HepG2 (cell line): ENCODE measurements around the gene NDEL1. TPM values are rescaled to one million over a fixed set of nuclear protein-coding genes. Genes with fewer than 3 reads are reported as not detected.
A peak's percentile ranks its signal among the peaks of the same experiment; 100 is the strongest.

Experiments
- ATAC-seq: fragments of 200-7000 bp; cut with Tn5 transposase; 3 replicates; pipeline ENCODE4 v1.9.1; 2020; ENCODE audit warnings: mild to moderate bottlenecking, moderate library complexity
- BruUV-seq: library from RNA; stranded (reverse); fragments of 400-500 nt; replicated peaks from 2 replicates; lab custom pipeline; 2021; lab: Mats Ljungman, UMichigan
- CTCF ChIA-PET: fragments of 300-600 bp; formaldehyde crosslinking; extraction: SDS; loops from one replicate; lab custom pipeline; 2021; ENCODE audit warnings: low total read pairs, inconsistent platforms, low intra/inter-chr PET ratio; lab: Yijun Ruan, JAX
- POLR2A ChIA-PET: fragments of 350-600 bp; sonication (Branson Sonifier 250); formaldehyde crosslinking; loops from one replicate; lab custom pipeline; 2020; ENCODE audit warnings: antibody characterized with exemption, inconsistent platforms; lab: Yijun Ruan, JAX
- DNase-seq: peaks from one replicate; pipeline ENCODE4 v3.0.0-alpha.2; 2015; ENCODE audit warnings: low spot score
- FAIRE-seq: peaks from 3 replicates; lab custom pipeline; 2011; peaks lifted over from hg19 to GRCh38; lab: Jason Lieb, UNC
- H2AFZ ChIP-seq: one replicate; pipeline ENCODE4 v1.6.1; 2011; ENCODE audit warnings: low read length, inconsistent platforms
- H3K27ac ChIP-seq: fragments of 300-600 bp; 3 replicates; pipeline ENCODE4 v1.8.0; 2011; ENCODE audit warnings: mixed run types, mild to moderate bottlenecking, mixed read lengths, low read length, inconsistent platforms; ENCODE audit not compliant: insufficient read depth; ENCODE audit errors: extremely low read length
- H3K27me3 ChIP-seq, 2 experiments: fragments of 200-600 bp in 1 of 2; 2 replicates in 1 of 2; 3 replicates in 1 of 2; pipeline versions ENCODE4 v1.6.0 to v1.8.0; 2011; ENCODE audit warnings: low read length in 2 of 2, mild to moderate bottlenecking in 2 of 2, moderate library complexity in 2 of 2, inconsistent platforms in 1 of 2; ENCODE audit not compliant: insufficient read depth in 2 of 2, control insufficient read depth in 1 of 2
- H3K36me3 ChIP-seq, 2 experiments: fragments of 200-600 bp in 1 of 2; replicated peaks in 1 of 2; 2 replicates in 1 of 2; 3 replicates in 1 of 2; pipeline versions ENCODE4 v1.5.1 to v1.8.0; 2011; ENCODE audit warnings: low read length in 2 of 2, inconsistent platforms in 1 of 2; ENCODE audit not compliant: insufficient read depth in 2 of 2, control insufficient read depth in 1 of 2
- H3K4me1 ChIP-seq: 2 replicates; pipeline ENCODE4 v1.5.1; 2012; ENCODE audit warnings: low read length, inconsistent platforms; ENCODE audit not compliant: insufficient read depth
- H3K4me2 ChIP-seq: 2 replicates; pipeline ENCODE4 v1.6.0; 2011; ENCODE audit warnings: low read depth, low read length, inconsistent platforms
- H3K4me3 ChIP-seq, 3 experiments: fragments of 200-600 bp in 1 of 3; sonication (generic), shearing (Covaris generic) in 1 of 3; replicated peaks in 1 of 3; 2 replicates each; pipeline ENCODE4 v1.5.1; 2011 to 2016; ENCODE audit warnings: low read length in 3 of 3, inconsistent platforms in 2 of 3, low read depth in 2 of 3, mild to moderate bottlenecking in 2 of 3, control low read depth in 1 of 3, mixed read lengths in 1 of 3; ENCODE audit not compliant: insufficient read depth in 1 of 3
- H3K79me2 ChIP-seq: one replicate; pipeline ENCODE4 v1.6.1; 2011; ENCODE audit warnings: low read length, inconsistent platforms; ENCODE audit not compliant: insufficient read depth
- H3K9ac ChIP-seq: 2 replicates; pipeline ENCODE4 v1.6.0; 2011; ENCODE audit warnings: mild to moderate bottlenecking, low read depth, low read length, inconsistent platforms; ENCODE audit not compliant: insufficient read depth
- H3K9me3 ChIP-seq: 2 replicates; pipeline ENCODE4 v1.5.1; 2012; ENCODE audit warnings: mild to moderate bottlenecking, low read length
- H4K20me1 ChIP-seq: 2 replicates; pipeline ENCODE4 v1.6.0; 2011; ENCODE audit warnings: inconsistent platforms, mild to moderate bottlenecking, low read length, moderate library complexity; ENCODE audit not compliant: insufficient read depth
- ATF7 ChIP-seq, 2 experiments: fragments of 450-650 bp in 1 of 2; sonication (generic) in 1 of 2; formaldehyde crosslinking in 1 of 2; IDR thresholded peaks; 2 replicates each; pipeline versions ENCODE4 v1.4.0 to v1.6.1; 2016 to 2020; ENCODE audit warnings: antibody characterized with exemption in 1 of 2, mild to moderate bottlenecking in 1 of 2, missing genetic modification reagents in 1 of 2
- CCDC6 ChIP-seq: sonication (generic); formaldehyde crosslinking; IDR thresholded peaks from 2 replicates; pipeline ENCODE4 v1.8.1; 2022; ENCODE audit warnings: mild to moderate bottlenecking, missing genetic modification reagents, moderate library complexity
- CEBPB ChIP-seq: IDR thresholded peaks from 2 replicates; pipeline ENCODE4 v1.6.1; 2011; ENCODE audit warnings: low read depth, low read length, improper control_type of control experiment, borderline replicate concordance
- CEBPG ChIP-seq: IDR thresholded peaks from 2 replicates; pipeline ENCODE4 v1.6.1; 2016
- ZNF17 ChIP-seq: sonication (generic); formaldehyde crosslinking; IDR thresholded peaks from 2 replicates; pipeline ENCODE4 v1.5.0; 2020; ENCODE audit warnings: mild to moderate bottlenecking, missing genetic modification reagents
- ZNF367 ChIP-seq: sonication (generic); formaldehyde crosslinking; IDR thresholded peaks from 2 replicates; pipeline ENCODE4 v1.4.0; 2020; ENCODE audit warnings: missing genetic modification reagents, borderline replicate concordance
- ZNF512B ChIP-seq: sonication (generic); formaldehyde crosslinking; IDR thresholded peaks from 2 replicates; pipeline ENCODE4 v1.5.1; 2020; ENCODE audit warnings: missing genetic modification reagents, mild to moderate bottlenecking, borderline replicate concordance
- ZNF839 ChIP-seq: sonication (generic); formaldehyde crosslinking; IDR thresholded peaks from 2 replicates; pipeline ENCODE4 v1.4.0; 2020; ENCODE audit warnings: missing genetic modification reagents, mild to moderate bottlenecking, borderline replicate concordance
- WGBS: methylation state at CpG from one replicate; pipeline ENCODE4 v1.1.6; 2017; ENCODE audit warnings: low lambda C conversion rate; 5-methylcytosine and 5-hydroxymethylcytosine counted together
- in situ Hi-C: cut with HindIII; loops from 2 replicates; pipeline ENCODE4 v1.10.0; 2017; ENCODE audit warnings: low pct_unique_long_range_greater_than_20kb; ENCODE audit not compliant: extremely low pct_ligation_motif_present
- intact Hi-C: fragments of 100-400 bp; cut with micrococcal nuclease; formaldehyde crosslinking; loops from one replicate; pipeline ENCODE4 v1.10.0; 2022; ENCODE audit not compliant: unreplicated experiment
- polyA plus RNA-seq, 8 experiments: library from polyadenylated mRNA; depleted of rRNA in 3 of 8; stranded (reverse) in 7 of 8; unstranded in 1 of 8; fragments of >200 nt; fragmentation: Illumina TruSeq in 4 of 8; extraction: Trizol in 4 of 8; gene quantifications; 2 replicates each; pipeline versions ENCODE4 v1.2.1 to v1.2.3, GENCODE V29; 2011 to 2016; ENCODE audit warnings: low read depth in 4 of 8, missing spikeins in 1 of 8, mixed read lengths in 1 of 8; ENCODE audit not compliant: insufficient read depth in 1 of 8
- total RNA-seq, 5 experiments: library from RNA; depleted of rRNA; stranded (reverse); fragments of >200 nt; fragmentation: Illumina TruSeq; extraction: Trizol; gene quantifications; 2 replicates each; pipeline ENCODE4 v1.2.3, GENCODE V29; 2016; ENCODE audit warnings: low read depth in 1 of 5
- TF ChIP-seq, protein P1 (sequence below): sonication (generic); formaldehyde crosslinking; IDR thresholded peaks from 2 replicates; pipeline ENCODE4 v1.8.0; 2022; ENCODE audit warnings: missing genetic modification reagents, low read depth, mild to moderate bottlenecking, borderline replicate concordance
- TF ChIP-seq, protein P2 (sequence below): sonication (generic); formaldehyde crosslinking; IDR thresholded peaks from 2 replicates; pipeline ENCODE4 v1.5.0; 2020; ENCODE audit warnings: missing genetic modification reagents, mild to moderate bottlenecking, borderline replicate concordance
- TF ChIP-seq, protein P3 (sequence below): IDR thresholded peaks from 2 replicates; pipeline ENCODE4 v1.4.0; 2020; ENCODE audit warnings: mild to moderate bottlenecking, missing genetic modification reagents
- TF ChIP-seq, protein P4 (sequence below): sonication (generic); formaldehyde crosslinking; conservative IDR thresholded peaks from 2 replicates; pipeline ENCODE4 v1.8.0; 2022; ENCODE audit warnings: mild to moderate bottlenecking, moderate library complexity, missing genetic modification reagents

The NDEL1 gene
- total and polyA plus RNA-seq, 2 of the 13 experiments (the other 11 are each of a cell fraction or from before 2014, with no cell fraction given), result 59.8 to 153 TPM

DNA sequence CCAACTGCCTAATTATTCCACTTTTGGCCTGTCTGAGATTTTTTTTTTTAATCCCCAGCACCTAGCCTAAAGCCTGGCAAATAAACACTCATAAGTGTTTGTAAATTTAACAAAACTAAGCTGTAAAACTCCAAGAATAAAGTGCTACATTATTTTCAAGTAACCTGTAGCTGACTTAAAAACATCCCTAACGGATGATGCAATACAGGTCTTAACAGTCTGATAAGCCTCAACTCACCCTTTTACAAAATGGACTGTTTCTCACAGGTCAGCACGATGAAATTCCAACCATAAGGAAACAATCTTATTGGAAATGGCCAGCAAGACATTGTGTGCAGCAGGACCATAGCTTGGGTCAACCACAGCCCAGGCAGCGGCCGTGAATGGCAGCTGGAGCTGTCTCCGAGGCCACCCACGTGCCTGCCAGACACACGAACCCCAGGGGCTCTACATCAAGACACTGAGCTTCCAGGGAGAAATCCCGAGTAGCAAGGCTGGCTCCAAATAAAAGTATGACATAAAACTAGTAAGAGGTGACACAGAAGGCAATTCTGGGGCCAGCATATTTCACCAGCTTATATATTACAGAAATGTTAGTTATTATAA lies 58.9 kb downstream of the NDEL1 start:
- H3K27me3 ChIP-seq, result no peaks in the 10 kb centered on the region
- no TSS peak for BruUV-seq
- in situ Hi-C loops (no loop called here), intact Hi-C loops (no loop called here)
- DNase-seq, result no peak
- no peak overlapping the region for H2AFZ ChIP-seq
- no peak overlapping the region for H3K4me3 ChIP-seq
- TF ChIP-seq ZNF512B (CRISPR knock-in tag) (no peak), ZNF839 (CRISPR knock-in tag) (no peak), ATF7 (IDR thresholded peaks at IDR 0.05) (0 out of 2 replicates have a peak, but pooled peaks have one; percentile 13), ATF7 (CRISPR knock-in tag; IDR thresholded peaks at IDR 0.05) (no peak), CEBPG (CRISPR knock-in tag) (peak; percentile 17; the same call in 1 of the 2 replicates), ZNF367 (CRISPR knock-in tag) (no peak), CCDC6 (CRISPR knock-in tag) (no peak), ZNF17 (CRISPR knock-in tag) (no peak), CEBPB (peak; percentile 43; the same call in 1 of the 2 replicates)
- TF ChIP-seq, protein P1, sequence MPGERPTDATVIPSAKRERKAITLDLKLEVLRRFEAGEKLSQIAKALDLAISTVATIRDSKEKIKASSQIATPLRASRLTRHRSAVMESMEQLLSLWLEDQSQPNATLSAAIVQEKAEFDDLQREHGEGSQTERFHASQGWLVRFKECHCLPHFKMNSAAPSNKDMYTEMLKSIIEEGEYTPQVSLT (CRISPR knock-in tag), result no peak
- TF ChIP-seq, protein P2, sequence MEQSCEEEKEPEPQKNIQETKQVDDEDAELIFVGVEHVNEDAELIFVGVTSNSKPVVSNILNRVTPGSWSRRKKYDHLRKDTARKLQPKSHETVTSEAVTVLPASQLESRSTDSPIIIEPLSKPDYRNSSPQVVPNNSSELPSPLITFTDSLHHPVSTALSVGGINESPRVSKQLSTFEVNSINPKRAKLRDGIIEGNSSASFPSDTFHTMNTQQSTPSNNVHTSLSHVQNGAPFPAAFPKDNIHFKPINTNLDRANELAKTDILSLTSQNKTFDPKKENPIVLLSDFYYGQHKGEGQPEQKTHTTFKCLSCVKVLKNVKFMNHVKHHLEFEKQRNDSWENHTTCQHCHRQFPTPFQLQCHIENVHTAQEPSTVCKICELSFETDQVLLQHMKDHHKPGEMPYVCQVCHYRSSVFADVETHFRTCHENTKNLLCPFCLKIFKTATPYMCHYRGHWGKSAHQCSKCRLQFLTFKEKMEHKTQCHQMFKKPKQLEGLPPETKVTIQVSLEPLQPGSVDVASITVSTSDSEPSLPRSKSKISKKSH (CRISPR knock-in tag), result no peak
- TF ChIP-seq, protein P3, sequence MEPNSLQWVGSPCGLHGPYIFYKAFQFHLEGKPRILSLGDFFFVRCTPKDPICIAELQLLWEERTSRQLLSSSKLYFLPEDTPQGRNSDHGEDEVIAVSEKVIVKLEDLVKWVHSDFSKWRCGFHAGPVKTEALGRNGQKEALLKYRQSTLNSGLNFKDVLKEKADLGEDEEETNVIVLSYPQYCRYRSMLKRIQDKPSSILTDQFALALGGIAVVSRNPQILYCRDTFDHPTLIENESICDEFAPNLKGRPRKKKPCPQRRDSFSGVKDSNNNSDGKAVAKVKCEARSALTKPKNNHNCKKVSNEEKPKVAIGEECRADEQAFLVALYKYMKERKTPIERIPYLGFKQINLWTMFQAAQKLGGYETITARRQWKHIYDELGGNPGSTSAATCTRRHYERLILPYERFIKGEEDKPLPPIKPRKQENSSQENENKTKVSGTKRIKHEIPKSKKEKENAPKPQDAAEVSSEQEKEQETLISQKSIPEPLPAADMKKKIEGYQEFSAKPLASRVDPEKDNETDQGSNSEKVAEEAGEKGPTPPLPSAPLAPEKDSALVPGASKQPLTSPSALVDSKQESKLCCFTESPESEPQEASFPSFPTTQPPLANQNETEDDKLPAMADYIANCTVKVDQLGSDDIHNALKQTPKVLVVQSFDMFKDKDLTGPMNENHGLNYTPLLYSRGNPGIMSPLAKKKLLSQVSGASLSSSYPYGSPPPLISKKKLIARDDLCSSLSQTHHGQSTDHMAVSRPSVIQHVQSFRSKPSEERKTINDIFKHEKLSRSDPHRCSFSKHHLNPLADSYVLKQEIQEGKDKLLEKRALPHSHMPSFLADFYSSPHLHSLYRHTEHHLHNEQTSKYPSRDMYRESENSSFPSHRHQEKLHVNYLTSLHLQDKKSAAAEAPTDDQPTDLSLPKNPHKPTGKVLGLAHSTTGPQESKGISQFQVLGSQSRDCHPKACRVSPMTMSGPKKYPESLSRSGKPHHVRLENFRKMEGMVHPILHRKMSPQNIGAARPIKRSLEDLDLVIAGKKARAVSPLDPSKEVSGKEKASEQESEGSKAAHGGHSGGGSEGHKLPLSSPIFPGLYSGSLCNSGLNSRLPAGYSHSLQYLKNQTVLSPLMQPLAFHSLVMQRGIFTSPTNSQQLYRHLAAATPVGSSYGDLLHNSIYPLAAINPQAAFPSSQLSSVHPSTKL (CRISPR knock-in tag), result no peak
- TF ChIP-seq, protein P4, sequence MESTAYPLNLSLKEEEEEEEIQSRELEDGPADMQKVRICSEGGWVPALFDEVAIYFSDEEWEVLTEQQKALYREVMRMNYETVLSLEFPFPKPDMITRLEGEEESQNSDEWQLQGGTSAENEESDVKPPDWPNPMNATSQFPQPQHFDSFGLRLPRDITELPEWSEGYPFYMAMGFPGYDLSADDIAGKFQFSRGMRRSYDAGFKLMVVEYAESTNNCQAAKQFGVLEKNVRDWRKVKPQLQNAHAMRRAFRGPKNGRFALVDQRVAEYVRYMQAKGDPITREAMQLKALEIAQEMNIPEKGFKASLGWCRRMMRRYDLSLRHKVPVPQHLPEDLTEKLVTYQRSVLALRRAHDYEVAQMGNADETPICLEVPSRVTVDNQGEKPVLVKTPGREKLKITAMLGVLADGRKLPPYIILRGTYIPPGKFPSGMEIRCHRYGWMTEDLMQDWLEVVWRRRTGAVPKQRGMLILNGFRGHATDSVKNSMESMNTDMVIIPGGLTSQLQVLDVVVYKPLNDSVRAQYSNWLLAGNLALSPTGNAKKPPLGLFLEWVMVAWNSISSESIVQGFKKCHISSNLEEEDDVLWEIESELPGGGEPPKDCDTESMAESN (CRISPR knock-in tag), result no peak
- CTCF ChIA-PET, result no interaction called here
- H3K9me3 ChIP-seq, result no peaks in the 10 kb centered on the region
- no peak for ATAC-seq
- H3K36me3 ChIP-seq, result peaks cover 39 to 88% of the 10 kb centered on the region in 2 experiments
- H4K20me1 ChIP-seq, result no peaks in the 10 kb centered on the region
- H3K79me2 ChIP-seq, result no peaks in the 10 kb centered on the region
- no peak for FAIRE-seq
- 90% methylated on average over 6 of the region's 8 CpGs for WGBS
- POLR2A ChIA-PET, result no interaction called here
- no peak overlapping the region for H3K4me2 ChIP-seq
- no peak overlapping the region for H3K27ac ChIP-seq
- H3K9ac ChIP-seq, result no peak overlapping the region
- H3K4me1 ChIP-seq, result peaks cover 9% of the 10 kb centered on the region; the same call in 1 of the 2 replicates
